ENCODE measurements around the gene TTYH2.

The TTYH2 gene

DNA sequence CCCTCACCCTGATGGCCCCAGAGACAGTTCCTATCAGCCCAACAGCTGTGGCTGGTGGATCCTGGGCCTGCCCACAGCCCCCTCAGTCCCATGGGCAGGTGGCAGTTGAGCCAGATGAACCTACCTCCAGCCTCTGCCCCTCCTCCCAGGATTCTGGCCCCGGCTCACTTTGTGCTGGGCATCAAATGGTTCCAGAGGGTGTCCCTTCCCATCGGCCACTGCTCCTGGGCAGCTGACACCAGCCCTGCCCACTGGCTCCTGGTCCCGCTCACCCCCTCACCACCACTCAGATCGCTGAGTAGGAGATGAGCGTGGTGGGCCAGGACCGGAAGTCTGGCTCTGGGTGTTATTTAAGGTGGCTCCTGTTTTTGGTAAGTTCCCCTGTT, 2.0 kb downstream of the TTYH2 start:
- no peak for DNase-seq (ENCODE audit: low spot score)

DNA sequence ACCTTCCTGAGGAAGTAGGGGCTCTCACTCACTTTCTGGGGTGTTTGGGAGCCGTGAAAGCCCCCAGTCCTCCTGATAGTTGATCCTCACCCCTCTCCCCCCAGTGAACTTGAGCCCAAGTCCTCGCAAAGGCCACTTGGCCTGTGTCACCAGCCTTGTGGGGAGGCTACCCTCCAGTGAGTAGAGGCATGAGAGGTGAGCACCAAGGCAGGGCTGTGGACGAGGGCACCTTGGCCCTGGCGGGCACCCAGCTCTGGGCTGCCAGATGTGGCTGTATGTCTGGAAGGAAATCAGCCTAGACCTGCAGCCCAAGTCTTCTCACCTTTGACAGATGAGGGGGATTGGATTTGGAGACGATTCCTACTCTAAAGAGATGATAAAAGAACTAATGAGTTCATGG, 3.1 kb downstream of the TTYH2 start:
- no peak for DNase-seq (ENCODE audit: low spot score)

DNA sequence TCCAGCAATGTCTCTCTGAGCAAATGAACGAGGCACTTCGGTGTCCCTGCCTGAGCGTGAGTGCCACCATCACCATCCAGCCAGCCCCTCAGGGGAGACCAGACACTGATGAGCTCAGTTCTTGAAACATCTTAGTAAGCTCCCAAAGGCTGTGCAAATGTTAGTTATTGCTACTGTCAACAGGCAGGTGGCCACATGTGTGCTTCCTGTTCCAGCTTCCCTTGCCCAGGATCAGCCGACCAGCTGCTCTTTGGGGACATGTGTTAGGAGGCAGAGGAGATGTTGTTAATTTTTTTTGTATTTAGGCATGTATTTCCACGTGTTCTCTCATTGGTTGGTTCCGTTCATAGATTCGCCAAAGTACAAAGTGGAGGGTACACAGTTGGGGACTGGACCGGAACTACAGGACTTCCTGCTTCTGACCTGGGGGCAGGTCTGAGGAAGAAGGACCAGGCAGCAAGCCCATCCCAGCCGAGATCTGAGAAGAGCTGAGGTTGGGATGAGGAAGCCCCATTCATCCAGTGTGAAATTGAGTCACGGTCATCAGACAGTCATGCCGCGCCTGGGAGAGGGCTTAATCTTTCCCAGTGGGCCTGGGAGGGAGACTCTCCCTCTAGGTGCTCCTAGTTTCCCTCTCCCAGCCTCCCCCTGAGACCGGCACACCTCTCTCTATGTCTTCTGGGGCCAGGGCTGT, 3.8 kb downstream of the TTYH2 start:
- no peak for DNase-seq (ENCODE audit: low spot score)

GRCh38 chr17:74217888-74218287, 4.5 kb downstream of the TTYH2 start:
- no peak for DNase-seq (ENCODE audit: low spot score)

GRCh38 chr17:74218436-74218835, 5.1 kb downstream of the TTYH2 start:
- DNase-seq (ENCODE audit: low spot score) = no peak

- DNase-seq (ENCODE audit: low spot score) = no peak
Measured at GRCh38 chr17:74219576-74220133, 6.3 kb downstream of the TTYH2 start.

GRCh38 chr17:74220219-74220618, 6.8 kb downstream of the TTYH2 start:
- no peak for DNase-seq (ENCODE audit: low spot score)

- DNase-seq (ENCODE audit: low spot score) = no peak
Measured at GRCh38 chr17:74220946-74221818, 7.8 kb downstream of the TTYH2 start.

- no peak for DNase-seq (ENCODE audit: low spot score)
Measured at GRCh38 chr17:74222399-74222798, 9.0 kb downstream of the TTYH2 start.

GRCh38 chr17:74223901-74224300, 10.5 kb downstream of the TTYH2 start:
- no peak for DNase-seq (ENCODE audit: low spot score)

DNA sequence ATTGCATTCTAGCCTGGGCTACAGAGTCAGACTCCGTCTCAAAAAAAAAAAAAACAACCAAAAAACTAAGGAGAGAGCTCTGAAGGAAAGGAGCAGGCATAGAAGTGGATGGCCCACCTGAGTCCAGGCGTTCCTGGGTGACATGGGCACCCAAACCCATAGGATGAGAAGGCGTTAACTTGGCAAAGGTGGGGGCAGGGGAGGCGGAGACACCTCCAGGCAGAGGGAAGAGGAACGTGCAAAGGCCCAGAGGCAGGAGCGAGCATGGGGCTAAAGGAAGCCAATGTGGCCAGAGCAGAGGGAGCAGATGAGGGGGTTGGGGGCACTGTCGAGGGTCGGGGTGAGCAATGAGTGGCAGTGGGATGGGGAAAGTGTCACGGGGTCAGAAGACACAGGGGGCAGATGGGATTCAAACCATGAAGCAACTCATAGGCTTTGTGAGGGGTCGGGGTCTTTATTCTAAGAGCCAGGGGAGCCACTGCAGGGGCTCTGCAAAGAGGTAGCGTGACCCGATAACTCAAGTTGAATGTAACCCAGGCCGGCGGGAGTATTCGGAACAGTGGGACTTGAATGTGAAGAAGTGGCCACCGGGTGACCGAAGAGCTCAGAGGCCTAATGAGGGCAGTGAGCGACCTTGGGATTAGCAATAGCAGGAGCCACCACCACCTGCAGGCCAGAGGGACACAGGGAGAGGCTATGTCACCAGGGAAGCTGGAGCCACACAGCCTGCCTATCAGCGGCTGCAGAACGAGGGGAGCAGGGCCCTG, 11.8 kb downstream of the TTYH2 start:
- no peak for DNase-seq (ENCODE audit: low spot score)

DNA sequence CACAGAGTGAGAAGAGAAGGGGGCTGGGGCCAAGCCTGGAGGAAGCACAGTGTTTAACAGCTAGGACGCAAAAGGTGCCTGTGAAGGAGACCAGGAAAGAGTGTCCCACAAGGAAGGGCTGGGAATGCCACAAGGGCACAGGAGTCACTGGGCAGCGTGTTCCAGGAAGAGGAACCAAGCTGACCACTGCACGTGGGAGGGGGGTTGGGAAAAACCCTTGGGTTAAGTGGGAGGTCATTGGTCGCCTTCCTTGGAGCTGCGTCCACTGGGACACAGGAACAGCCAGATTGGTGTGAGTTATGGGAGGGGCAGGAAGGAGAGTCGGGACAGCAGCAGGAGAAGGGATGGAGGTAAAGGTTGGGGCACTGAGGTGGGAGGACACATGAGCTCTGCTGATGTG, 12.9 kb downstream of the TTYH2 start:
- no peak for DNase-seq (ENCODE audit: low spot score)

- no peak for DNase-seq (ENCODE audit: low spot score)
Measured at GRCh38 chr17:74227271-74228080, 14.1 kb downstream of the TTYH2 start.

DNA sequence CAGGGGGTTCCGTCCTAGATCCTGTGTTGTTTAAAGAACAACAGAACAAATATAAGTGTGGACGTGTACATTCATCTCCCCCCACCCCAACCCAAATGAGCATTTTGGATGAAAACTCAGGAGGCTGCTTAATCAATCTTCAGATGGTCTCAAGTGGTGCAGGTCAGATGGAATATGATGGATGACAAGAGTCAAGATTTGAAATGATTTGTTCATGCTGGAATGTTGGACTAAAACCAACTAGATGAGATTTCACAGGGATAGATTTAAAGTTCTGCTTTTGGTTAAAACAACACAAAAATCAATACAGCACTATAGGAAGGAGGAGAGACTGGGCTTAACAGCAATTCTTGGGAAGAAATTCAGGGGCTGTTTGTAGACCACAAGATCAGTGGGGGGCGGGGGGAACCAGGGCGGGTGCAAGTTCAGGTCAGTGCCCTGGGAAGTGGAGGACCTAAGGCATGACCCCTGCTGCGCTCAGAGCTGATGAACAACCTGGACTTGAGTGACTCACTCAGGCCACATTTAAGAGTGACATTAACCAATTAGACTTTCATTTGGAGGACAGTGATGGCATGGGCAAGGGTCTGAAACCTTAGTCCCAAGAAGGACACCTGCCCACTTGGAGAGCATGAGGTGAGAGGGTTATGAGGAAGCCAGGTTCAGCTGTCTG, 15.1 kb downstream of the TTYH2 start:
- no peak for DNase-seq (ENCODE audit: low spot score)

DNA sequence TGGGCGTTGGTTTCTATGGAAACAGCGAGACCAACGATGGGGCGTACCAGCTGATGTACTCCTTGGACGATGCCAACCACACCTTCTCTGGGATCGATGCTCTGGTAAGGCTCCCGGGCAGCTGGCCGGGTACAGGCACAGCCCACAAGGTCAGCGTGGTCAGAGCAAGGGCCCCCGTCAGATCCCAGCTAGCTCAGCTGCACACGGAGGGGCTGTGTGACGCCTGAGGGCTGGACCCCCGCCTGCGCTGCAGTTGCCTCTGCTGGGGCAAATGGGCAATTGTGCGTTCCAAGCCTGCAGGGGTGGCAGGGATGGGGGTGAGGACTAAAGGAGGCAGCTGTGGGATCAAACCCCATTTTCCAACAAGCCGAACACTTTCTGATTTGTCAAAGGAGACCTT, 17.5 kb downstream of the TTYH2 start:
- DNase-seq (ENCODE audit: low spot score) = no peak

GRCh38 chr17:74231928-74232907, 18.8 kb downstream of the TTYH2 start:
- DNase-seq (ENCODE audit: low spot score) = no peak

- no peak for DNase-seq (ENCODE audit: low spot score)
Measured at GRCh38 chr17:74233937-74234336, 20.6 kb downstream of the TTYH2 start.

DNA sequence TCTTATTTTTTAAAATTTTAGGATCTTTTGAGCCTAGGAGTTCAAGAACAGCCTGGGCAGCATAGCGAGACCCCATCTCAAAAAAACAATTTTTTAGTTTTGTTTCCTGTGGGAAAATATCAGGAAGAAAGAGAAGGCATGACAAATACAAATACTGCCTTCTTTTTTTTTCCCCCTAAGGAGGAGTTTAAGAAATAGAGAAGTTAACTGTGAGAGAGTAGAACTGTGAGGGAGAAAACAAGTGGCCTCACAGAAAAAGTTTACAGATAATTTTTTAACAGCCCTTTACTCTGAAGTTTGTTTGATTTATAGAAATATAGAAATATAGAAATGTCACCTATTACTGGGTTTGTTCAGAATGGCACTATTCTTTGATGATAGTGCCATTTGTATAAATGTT, 21.1 kb downstream of the TTYH2 start:
- DNase-seq (ENCODE audit: low spot score) = no peak

DNA sequence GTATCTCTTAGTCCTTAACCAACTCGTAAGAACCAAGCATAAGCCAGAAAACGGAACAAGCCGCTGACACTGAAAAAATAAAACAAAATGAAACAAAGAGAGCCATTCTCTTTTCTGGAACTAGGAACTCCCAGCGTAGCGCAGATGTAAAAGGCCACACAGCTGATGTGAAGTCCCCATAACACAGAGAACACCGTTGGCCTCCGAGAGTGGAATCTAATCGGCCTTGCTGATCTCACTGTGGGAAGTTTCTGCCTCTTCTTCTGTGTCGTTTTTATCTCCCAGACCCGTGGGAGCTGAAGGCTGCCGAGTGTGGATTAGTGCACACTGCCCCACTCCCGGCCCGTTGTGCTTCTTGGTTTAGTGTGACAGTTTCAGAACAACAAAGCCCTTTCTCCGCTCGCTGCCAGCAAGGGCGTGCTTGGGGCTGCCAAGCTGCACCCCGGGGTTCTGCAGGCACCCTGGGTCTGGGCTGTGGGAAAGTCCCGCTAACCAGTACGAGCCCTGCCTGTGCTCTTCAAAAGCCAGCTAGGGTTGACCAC, 21.7 kb downstream of the TTYH2 start:
- no peak for DNase-seq (ENCODE audit: low spot score)
